HG03103 (cell line): Measurements from ENCODE around the gene RTN3.
A peak's percentile ranks its signal among the peaks of the same experiment; 100 is the strongest.
"Not testable (repeated sequence)": the region's sequence is repeated elsewhere in the genome, so short reads cannot be mapped to it uniquely, and the experiment has no call there.

Source experiments
- ATAC-seq: cut with Tn5 transposase; IDR thresholded peaks from one replicate; pipeline ENCODE4 v1.9.1; 2021; ENCODE audit warnings: low read depth; ENCODE audit not compliant: unreplicated experiment

Gene RTN3

GRCh38 chr11:63766531-63767235, 85.4 kb downstream of the RTN3 start:
- ATAC-seq, result no peak

GRCh38 chr11:63767267-63767564, 85.9 kb downstream of the RTN3 start:
- no peak for ATAC-seq

GRCh38 chr11:63767565-63768236, 86.4 kb downstream of the RTN3 start:
- no peak for ATAC-seq

GRCh38 chr11:63768237-63769041, 87.1 kb downstream of the RTN3 start, which contains the start of gene ZFTA:
TSS of gene ZFTA (minus strand) at chr11:63768775. CDS start at chr11:63768622, 153 bp downstream.
- peak; percentile 44 for ATAC-seq

GRCh38 chr11:63769042-63769713, 87.9 kb downstream of the RTN3 start:
- peak; percentile 34 for ATAC-seq

GRCh38 chr11:63769714-63770455, 88.6 kb downstream of the RTN3 start:
- ATAC-seq, result no peak

GRCh38 chr11:63770763-63771162, 89.5 kb downstream of the RTN3 start:
- ATAC-seq, result no peak

GRCh38 chr11:63771741-63772318, 90.5 kb downstream of the RTN3 start:
- ATAC-seq, result not testable (repeated sequence)

GRCh38 chr11:63775191-63775590, 93.9 kb downstream of the RTN3 start:
- ATAC-seq, result no peak

GRCh38 chr11:63779039-63779438, 97.7 kb downstream of the RTN3 start:
- no peak for ATAC-seq

GRCh38 chr11:63782749-63783148, 101.4 kb downstream of the RTN3 start:
- ATAC-seq, result no peak

- no peak for ATAC-seq
Observed at GRCh38 chr11:63783925-63784592, 102.8 kb downstream of the RTN3 start.

- no peak for ATAC-seq
Observed at GRCh38 chr11:63785823-63786222, 104.5 kb downstream of the RTN3 start.

- no peak for ATAC-seq
Observed at GRCh38 chr11:63791495-63792167, 110.3 kb downstream of the RTN3 start.

- ATAC-seq, result no peak
Observed at GRCh38 chr11:63793161-63793560, 111.9 kb downstream of the RTN3 start.

- ATAC-seq, result no peak
Observed at GRCh38 chr11:63795066-63795465, 113.8 kb downstream of the RTN3 start.

- no peak for ATAC-seq
Observed at GRCh38 chr11:63800921-63801320, 119.6 kb downstream of the RTN3 start.

GRCh38 chr11:63802637-63803414, 121.5 kb downstream of the RTN3 start:
- no peak for ATAC-seq
